Esophagus (tissue), 2 donors: ENCODE data around the gene ATP1A1. TPM values are rescaled to one million over a fixed set of nuclear protein-coding genes. Genes with fewer than 3 reads are reported as not detected.

ENCODE experiments used
- H3K27ac ChIP-seq, 2 donors: one replicate each; pipeline ENCODE4 v1.5.1; 2013; ENCODE audit warnings: low read depth in 2 of 2, mild to moderate bottlenecking in 2 of 2, inconsistent platforms in 1 of 2, low read length in 1 of 2, moderate library complexity in 1 of 2
- H3K27me3 ChIP-seq, 2 donors: one replicate each; pipeline ENCODE4 v1.6.1; 2013; ENCODE audit warnings: low read length in 2 of 2, control low read depth in 1 of 2, mild to moderate bottlenecking in 1 of 2; ENCODE audit not compliant: insufficient read depth in 2 of 2, control insufficient read depth in 1 of 2
- H3K36me3 ChIP-seq, 2 donors: one replicate each; pipeline ENCODE4 v1.6.1; 2013; ENCODE audit warnings: low read length in 1 of 2; ENCODE audit not compliant: control insufficient read depth in 2 of 2, insufficient read depth in 2 of 2
- H3K4me1 ChIP-seq, 2 donors: one replicate each; pipeline ENCODE4 v1.6.1; 2013; ENCODE audit warnings: low read length in 1 of 2; ENCODE audit not compliant: control insufficient read depth in 2 of 2, insufficient read depth in 2 of 2
- H3K4me3 ChIP-seq, 2 donors: one replicate each; pipeline ENCODE4 v1.5.1; 2013; ENCODE audit warnings: low read length in 2 of 2, mild to moderate bottlenecking in 2 of 2, low read depth in 1 of 2, moderate library complexity in 1 of 2
- H3K9me3 ChIP-seq, 2 donors: one replicate each; pipeline ENCODE4 v1.6.1; 2013; ENCODE audit warnings: mild to moderate bottlenecking in 2 of 2, low read depth in 1 of 2, low read length in 1 of 2, moderate library complexity in 1 of 2; ENCODE audit not compliant: control insufficient read depth in 2 of 2, insufficient read depth in 1 of 2
- WGBS, 2 donors: extraction: QIAGEN DNeasy Blood & Tissue Kit; methylation state at CpG; one replicate each; pipeline ENCODE4 v1.1.7; 2013; 5-methylcytosine and 5-hydroxymethylcytosine counted together
- polyA plus RNA-seq, 2 donors: library from polyadenylated mRNA; stranded (reverse); fragments of 200-250 nt; gene quantifications; one replicate each; pipeline ENCODE4 v1.2.3, GENCODE V29; 2013
- donor health status: healthy with polysubstance abuse.
- donor health status: Bipolar disorder and iron deficiency.

Gene ATP1A1
- polyA plus RNA-seq, 2 donors = 117 to 196 TPM

DNA sequence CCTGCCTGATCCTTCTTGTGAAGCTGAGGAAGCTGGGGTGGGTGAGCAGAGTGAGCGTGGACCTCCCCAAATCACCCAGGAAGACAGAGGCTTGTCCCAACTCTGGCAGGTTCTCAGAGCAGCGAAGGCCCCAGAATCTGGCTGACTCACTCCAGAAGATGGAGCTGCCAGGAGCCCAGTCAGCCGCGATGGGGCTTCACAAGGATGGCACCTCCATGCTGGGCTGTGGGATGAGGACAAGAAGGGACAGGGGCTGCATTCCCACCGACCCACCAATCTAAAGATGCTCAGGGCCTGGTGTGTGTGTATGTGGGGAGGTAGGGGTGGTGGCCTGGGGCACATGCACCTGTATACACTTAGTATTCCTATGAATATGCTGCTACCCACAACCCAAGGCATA, 52.9 kb downstream of the ATP1A1 start:
- Histone ChIP-seq H3K4me3 (no peak overlapping the region), H3K27me3 (no peaks in the 10 kb centered on the region), H3K9me3 (no peaks in the 10 kb centered on the region), H3K36me3 (no peaks in the 10 kb centered on the region), H3K4me1 (no peaks in the 10 kb centered on the region), H3K27ac (no peak overlapping the region)
- WGBS, 2 donors = 78 to 88% methylated on average over 5 of the region's 5 CpGs

DNA sequence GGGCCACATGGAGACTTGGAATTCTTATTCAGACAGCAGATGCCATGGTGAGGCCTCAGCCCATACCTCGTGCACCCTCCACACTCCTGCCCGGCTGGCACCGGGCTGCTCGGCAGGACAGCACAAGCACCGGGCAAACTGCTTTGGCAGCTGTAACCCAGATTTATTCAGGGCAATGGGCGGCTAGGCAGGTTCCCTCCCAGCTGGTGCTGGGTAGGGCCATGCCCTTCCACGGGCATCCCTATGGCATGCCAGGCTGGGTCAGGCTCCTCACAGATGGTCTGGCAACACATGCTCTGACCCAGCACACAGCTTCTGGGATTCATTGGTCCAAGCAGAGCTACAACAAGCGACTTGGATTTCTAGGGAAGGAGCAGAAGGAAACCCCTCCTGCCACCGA, 53.4 kb downstream of the ATP1A1 start:
- 61 to 66% methylated on average over 9 of the region's 9 CpGs for WGBS, 2 donors
- H3K27ac ChIP-seq = no peak overlapping the region
- no peaks in the 10 kb centered on the region for H3K9me3 ChIP-seq
- no peak overlapping the region for H3K4me3 ChIP-seq
- H3K36me3 ChIP-seq = no peaks in the 10 kb centered on the region
- no peaks in the 10 kb centered on the region for H3K27me3 ChIP-seq
- no peaks in the 10 kb centered on the region for H3K4me1 ChIP-seq

DNA sequence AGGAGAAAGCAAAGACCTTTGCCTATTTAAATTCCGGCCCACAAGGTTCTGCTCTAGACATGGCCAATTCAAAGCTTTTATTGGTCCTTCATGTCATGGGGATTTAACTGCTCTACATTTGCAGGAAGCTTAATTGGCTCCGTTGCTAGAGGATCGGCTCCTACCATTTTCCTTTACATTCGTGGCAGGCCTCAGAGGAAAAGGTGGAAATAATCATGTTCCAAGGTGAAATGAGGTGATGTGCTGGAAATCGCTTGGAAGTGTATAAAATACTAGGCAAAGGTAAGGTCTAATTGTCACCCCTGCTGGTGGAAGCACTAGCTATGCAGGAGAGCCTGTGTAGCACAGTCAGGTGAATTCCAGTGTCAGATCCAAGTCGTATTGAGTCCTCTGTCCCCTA, 55.5 kb downstream of the ATP1A1 start:
- Histone ChIP-seq H3K27me3 (no peaks in the 10 kb centered on the region), H3K4me1 (no peaks in the 10 kb centered on the region), H3K36me3 (no peaks in the 10 kb centered on the region), H3K4me3 (no peak overlapping the region), H3K9me3 (no peaks in the 10 kb centered on the region), H3K27ac (no peak overlapping the region)
- 90 to 91% methylated on average over 6 of the region's 6 CpGs for WGBS, 2 donors

- no peaks in the 10 kb centered on the region for H3K36me3 ChIP-seq
Observed at GRCh38 chr1:116429821-116430374, 56.9 kb downstream of the ATP1A1 start.

GRCh38 chr1:116431870-116432500, 58.9 kb downstream of the ATP1A1 start:
- no peaks in the 10 kb centered on the region for H3K36me3 ChIP-seq
- H3K27ac ChIP-seq = no peak overlapping the region
- H3K9me3 ChIP-seq = no peaks in the 10 kb centered on the region
- no peaks in the 10 kb centered on the region for H3K4me1 ChIP-seq
- 80% methylated on average over 7 of the region's 7 CpGs for WGBS, 2 donors
- H3K4me3 ChIP-seq = no peak overlapping the region
- no peaks in the 10 kb centered on the region for H3K27me3 ChIP-seq

More at GRCh38 chr1:116429821-116430374, 56.9 kb downstream of the ATP1A1 start:
- Histone ChIP-seq H3K9me3 (no peaks in the 10 kb centered on the region), H3K4me1 (no peaks in the 10 kb centered on the region), H3K4me3 (no peak overlapping the region), H3K27me3 (no peaks in the 10 kb centered on the region), H3K27ac (no peak overlapping the region)
- WGBS, 2 donors = 91 to 94% methylated on average over 2 of the region's 2 CpGs

DNA sequence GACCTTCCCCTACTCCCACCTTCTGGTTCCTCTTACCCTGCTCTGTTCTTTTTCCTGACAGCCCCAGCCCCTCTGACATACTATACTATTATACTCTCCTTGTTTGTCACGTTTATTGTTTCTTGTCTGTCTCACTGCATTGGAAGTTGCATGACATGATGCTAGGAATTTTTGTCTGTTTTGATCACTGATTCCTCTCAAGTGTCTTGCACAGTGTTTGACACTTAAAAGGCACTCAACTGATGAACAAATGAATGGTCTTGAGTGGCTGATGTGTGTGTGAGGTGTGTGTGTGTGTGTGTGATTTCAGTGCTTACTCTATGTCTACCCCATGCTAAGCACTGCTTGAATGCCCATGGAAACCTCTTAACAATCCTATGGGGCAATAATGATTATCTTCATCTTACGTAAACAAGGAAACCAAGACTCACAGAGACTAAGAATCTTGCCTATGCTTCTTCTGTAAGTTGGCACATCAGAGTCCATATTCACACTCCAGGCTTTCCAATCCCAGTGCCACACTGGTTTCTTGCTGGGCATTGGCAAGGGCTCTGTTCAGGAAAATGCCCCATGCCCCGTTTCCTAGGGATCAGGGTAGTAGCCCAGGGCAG, 59.7 kb downstream of the ATP1A1 start:
- no peak overlapping the region for H3K27ac ChIP-seq
- no peak overlapping the region for H3K4me3 ChIP-seq
- no peaks in the 10 kb centered on the region for H3K36me3 ChIP-seq
- H3K9me3 ChIP-seq = no peaks in the 10 kb centered on the region
- no peaks in the 10 kb centered on the region for H3K4me1 ChIP-seq
- H3K27me3 ChIP-seq = no peaks in the 10 kb centered on the region
- WGBS, 2 donors = 63 to 72% methylated on average over 3 of the region's 3 CpGs

- no peak overlapping the region for H3K27ac ChIP-seq
- H3K4me3 ChIP-seq = no peak overlapping the region
- no peaks in the 10 kb centered on the region for H3K36me3 ChIP-seq
- WGBS, 2 donors = 64 to 76% methylated on average over 13 of the region's 13 CpGs
- H3K4me1 ChIP-seq = no peaks in the 10 kb centered on the region
- H3K27me3 ChIP-seq = no peaks in the 10 kb centered on the region
- H3K9me3 ChIP-seq = no peaks in the 10 kb centered on the region
Observed at GRCh38 chr1:116433275-116434257, 60.5 kb downstream of the ATP1A1 start.

GRCh38 chr1:116434849-116435248, 61.8 kb downstream of the ATP1A1 start:
- Histone ChIP-seq H3K36me3 (no peaks in the 10 kb centered on the region), H3K27ac (no peak overlapping the region), H3K4me3 (no peak overlapping the region), H3K27me3 (no peaks in the 10 kb centered on the region), H3K9me3 (no peaks in the 10 kb centered on the region), H3K4me1 (no peaks in the 10 kb centered on the region)
- WGBS, 2 donors = 73 to 84% methylated on average over 3 of the region's 3 CpGs

GRCh38 chr1:116435806-116436610, 63.0 kb downstream of the ATP1A1 start:
- no peak overlapping the region for H3K27ac ChIP-seq
- whole genome bisulfite sequencing, 2 donors = 85 to 89% methylated on average over 2 of the region's 2 CpGs
- no peaks in the 10 kb centered on the region for H3K4me1 ChIP-seq
- H3K27me3 ChIP-seq = no peaks in the 10 kb centered on the region
- H3K4me3 ChIP-seq = no peak overlapping the region
- no peaks in the 10 kb centered on the region for H3K9me3 ChIP-seq
- no peaks in the 10 kb centered on the region for H3K36me3 ChIP-seq
